Omental fat pad (tissue), 4 donors: ENCODE results near the gene SPACA1. TPM values are rescaled to one million over a fixed set of nuclear protein-coding genes. Genes with fewer than 3 reads are reported as not detected.

Source experiments
- ATAC-seq: fragments of 150-250 bp; one replicate; pipeline ENCODE4 v1.9.1; 2016; ENCODE audit warnings: mild to moderate bottlenecking, moderate library complexity; ENCODE audit not compliant: low FRiP score
- DNase-seq: peaks from one replicate; pipeline ENCODE4 v3.0.0-alpha.2; 2019; ENCODE audit warnings: low spot score
- total RNA-seq, 4 donors: library from RNA; depleted of rRNA; stranded (reverse); fragments of >200 nt; gene quantifications; one replicate each; pipeline ENCODE4 v1.1.0, GENCODE V29; 2016
- TF ChIP-seq, protein P1 (sequence below), 3 donors: fragments of 450-650 bp; IDR thresholded peaks; one replicate each; pipeline ENCODE4 v1.5.1; 2016 to 2017; ENCODE audit warnings: antibody characterized with exemption in 3 of 3, mild to moderate bottlenecking in 3 of 3, moderate library complexity in 2 of 3

The SPACA1 gene
- total RNA-seq, 4 donors from 2014 or later, result not detected

DNA sequence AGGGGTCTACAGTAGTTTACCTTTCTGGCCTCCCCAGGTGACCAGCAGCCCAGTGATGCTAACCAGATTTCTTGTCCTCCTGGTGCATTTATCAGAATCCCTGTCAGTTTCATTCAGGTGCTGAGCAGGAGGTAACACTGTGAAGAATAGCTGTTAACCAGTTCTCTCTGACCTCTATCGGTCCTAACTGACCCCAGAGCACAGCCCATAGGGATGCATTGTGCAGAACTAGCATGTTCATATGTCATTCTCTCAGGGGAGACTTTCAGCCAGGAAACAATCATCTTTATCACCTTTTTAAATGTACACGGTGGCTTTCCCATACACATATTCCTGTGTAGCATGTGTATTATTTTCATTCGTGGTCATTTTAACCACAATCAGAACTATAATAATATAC is 68.6 kb downstream of the SPACA1 start:
- TF ChIP-seq, protein P1, sequence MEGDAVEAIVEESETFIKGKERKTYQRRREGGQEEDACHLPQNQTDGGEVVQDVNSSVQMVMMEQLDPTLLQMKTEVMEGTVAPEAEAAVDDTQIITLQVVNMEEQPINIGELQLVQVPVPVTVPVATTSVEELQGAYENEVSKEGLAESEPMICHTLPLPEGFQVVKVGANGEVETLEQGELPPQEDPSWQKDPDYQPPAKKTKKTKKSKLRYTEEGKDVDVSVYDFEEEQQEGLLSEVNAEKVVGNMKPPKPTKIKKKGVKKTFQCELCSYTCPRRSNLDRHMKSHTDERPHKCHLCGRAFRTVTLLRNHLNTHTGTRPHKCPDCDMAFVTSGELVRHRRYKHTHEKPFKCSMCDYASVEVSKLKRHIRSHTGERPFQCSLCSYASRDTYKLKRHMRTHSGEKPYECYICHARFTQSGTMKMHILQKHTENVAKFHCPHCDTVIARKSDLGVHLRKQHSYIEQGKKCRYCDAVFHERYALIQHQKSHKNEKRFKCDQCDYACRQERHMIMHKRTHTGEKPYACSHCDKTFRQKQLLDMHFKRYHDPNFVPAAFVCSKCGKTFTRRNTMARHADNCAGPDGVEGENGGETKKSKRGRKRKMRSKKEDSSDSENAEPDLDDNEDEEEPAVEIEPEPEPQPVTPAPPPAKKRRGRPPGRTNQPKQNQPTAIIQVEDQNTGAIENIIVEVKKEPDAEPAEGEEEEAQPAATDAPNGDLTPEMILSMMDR (IDR thresholded peaks at IDR 0.05), result no peak

More for the DNA sequence above, 68.6 kb downstream of the SPACA1 start:
- ATAC-seq, result no peak
- no peak for DNase-seq

Other genes with a start within 250 kb of the SPACA1 start
- 10 to 100 TPM; 14.4 to 56.0 (median 34.0) TPM for gene CNR1, start 118.5 kb downstream of the SPACA1 start, total RNA-seq